Ascending aorta (tissue), 2 donors: ENCODE data around the gene SSH2. TPM values are rescaled to one million over a fixed set of nuclear protein-coding genes. Genes with fewer than 3 reads are reported as not detected.
"Not testable (repeated sequence)": the region's sequence is repeated elsewhere in the genome, so short reads cannot be mapped to it uniquely, and the experiment has no call there.

Source experiments
- DNase-seq, 2 donors: peaks; one replicate each; pipeline ENCODE4 v3.0.0-alpha.2; 2019; ENCODE audit warnings: low spot score in 2 of 2
- H3K27ac ChIP-seq, 2 donors: fragments of 200-600 bp; sonication (generic); one replicate each; pipeline ENCODE4 v1.5.1; 2016 to 2017; ENCODE audit warnings: mild to moderate bottlenecking in 1 of 2
- H3K27me3 ChIP-seq: fragments of 200-600 bp; sonication (generic); one replicate; pipeline ENCODE4 v1.5.1; 2017
- H3K36me3 ChIP-seq, 2 donors: fragments of 200-600 bp; sonication (generic); one replicate each; pipeline ENCODE4 v1.5.1; 2016
- H3K4me1 ChIP-seq, 2 donors: fragments of 200-600 bp; sonication (generic); one replicate each; pipeline ENCODE4 v1.5.1; 2016 to 2017; ENCODE audit warnings: mild to moderate bottlenecking in 1 of 2
- H3K4me3 ChIP-seq, 2 donors: fragments of 200-600 bp; sonication (generic); one replicate each; pipeline ENCODE4 v1.5.1; 2016 to 2017; ENCODE audit warnings: mild to moderate bottlenecking in 1 of 2
- H3K9me3 ChIP-seq, 2 donors: fragments of 200-600 bp; sonication (generic); one replicate each; pipeline ENCODE4 v1.5.1; 2016
- intact Hi-C: fragments of 100-400 bp; cut with DNase I; formaldehyde crosslinking; loops from one replicate; pipeline ENCODE4 v1.15.1; 2023
- total RNA-seq: library from RNA; depleted of rRNA; stranded (reverse); fragments of >200 nt; gene quantifications from one replicate; pipeline ENCODE4 v1.1.0, GENCODE V29; 2016
- TF ChIP-seq, protein P1 (sequence below), 3 experiments: fragments of 200-600 bp in 2 of 3; fragments of 450-650 bp in 1 of 3; sonication (generic) in 2 of 3; IDR thresholded peaks; one replicate each; pipeline ENCODE4 v1.5.1; 2016 to 2019; ENCODE audit warnings: antibody characterized with exemption in 3 of 3, mild to moderate bottlenecking in 1 of 3, moderate library complexity in 1 of 3

Gene SSH2
- total RNA-seq, 1 donor from 2014 or later = 7.9 TPM

- DNase-seq = no peak
- no peaks in the 10 kb centered on the region for H3K9me3 ChIP-seq
- intact Hi-C loops = no loop called here
- no peaks in the 10 kb centered on the region for H3K27me3 ChIP-seq
- no peak overlapping the region for H3K4me3 ChIP-seq
- TF ChIP-seq, protein P1, sequence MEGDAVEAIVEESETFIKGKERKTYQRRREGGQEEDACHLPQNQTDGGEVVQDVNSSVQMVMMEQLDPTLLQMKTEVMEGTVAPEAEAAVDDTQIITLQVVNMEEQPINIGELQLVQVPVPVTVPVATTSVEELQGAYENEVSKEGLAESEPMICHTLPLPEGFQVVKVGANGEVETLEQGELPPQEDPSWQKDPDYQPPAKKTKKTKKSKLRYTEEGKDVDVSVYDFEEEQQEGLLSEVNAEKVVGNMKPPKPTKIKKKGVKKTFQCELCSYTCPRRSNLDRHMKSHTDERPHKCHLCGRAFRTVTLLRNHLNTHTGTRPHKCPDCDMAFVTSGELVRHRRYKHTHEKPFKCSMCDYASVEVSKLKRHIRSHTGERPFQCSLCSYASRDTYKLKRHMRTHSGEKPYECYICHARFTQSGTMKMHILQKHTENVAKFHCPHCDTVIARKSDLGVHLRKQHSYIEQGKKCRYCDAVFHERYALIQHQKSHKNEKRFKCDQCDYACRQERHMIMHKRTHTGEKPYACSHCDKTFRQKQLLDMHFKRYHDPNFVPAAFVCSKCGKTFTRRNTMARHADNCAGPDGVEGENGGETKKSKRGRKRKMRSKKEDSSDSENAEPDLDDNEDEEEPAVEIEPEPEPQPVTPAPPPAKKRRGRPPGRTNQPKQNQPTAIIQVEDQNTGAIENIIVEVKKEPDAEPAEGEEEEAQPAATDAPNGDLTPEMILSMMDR (IDR thresholded peaks at IDR 0.05) = no peak
- no peak overlapping the region for H3K27ac ChIP-seq
- no peaks in the 10 kb centered on the region for H3K36me3 ChIP-seq
- no peaks in the 10 kb centered on the region for H3K4me1 ChIP-seq
These were observed 72.2 kb downstream of the SSH2 start for GRCh38 chr17:29857823-29858222.

- DNase-seq, intact Hi-C loops, H3K4me1 ChIP-seq, H3K9me3 ChIP-seq, H3K27ac ChIP-seq, H3K4me3 ChIP-seq, H3K27me3 ChIP-seq, H3K36me3 ChIP-seq: not testable (repeated sequence)
These were observed 72.9 kb downstream of the SSH2 start for GRCh38 chr17:29857105-29857504.

DNA sequence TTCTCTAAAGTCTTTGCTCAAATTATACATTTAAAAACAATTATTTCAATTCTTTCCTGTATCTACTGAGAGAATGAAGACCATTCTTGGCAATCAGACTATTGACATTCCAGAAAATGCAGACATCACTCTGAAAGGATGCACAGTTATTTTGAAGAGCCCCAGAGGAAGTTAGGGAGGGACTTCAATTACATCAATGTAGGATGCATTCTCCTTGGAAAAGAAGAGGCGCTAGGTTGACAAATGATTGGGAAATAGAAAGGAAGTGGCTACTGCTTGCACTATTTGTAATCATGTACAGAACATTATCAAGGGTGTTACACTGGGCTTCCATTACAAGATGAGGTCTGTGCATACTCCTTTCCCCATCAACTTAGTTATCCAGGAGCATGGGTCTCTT lies 74.3 kb downstream of the SSH2 start:
- H3K9me3 ChIP-seq = no peaks in the 10 kb centered on the region
- H3K27me3 ChIP-seq = no peaks in the 10 kb centered on the region
- intact Hi-C loops = no loop called here
- TF ChIP-seq, protein P1 (IDR thresholded peaks at IDR 0.05) = no peak
- H3K36me3 ChIP-seq = no peaks in the 10 kb centered on the region
- no peak overlapping the region for H3K27ac ChIP-seq
- H3K4me3 ChIP-seq = no peak overlapping the region
- no peaks in the 10 kb centered on the region for H3K4me1 ChIP-seq
- DNase-seq = no peak

GRCh38 chr17:29848737-29849136 lies 81.3 kb downstream of the SSH2 start:
- no peaks in the 10 kb centered on the region for H3K4me1 ChIP-seq
- H3K27me3 ChIP-seq = no peaks in the 10 kb centered on the region
- no peak for DNase-seq
- no peaks in the 10 kb centered on the region for H3K9me3 ChIP-seq
- H3K36me3 ChIP-seq = no peaks in the 10 kb centered on the region
- TF ChIP-seq, protein P1 (IDR thresholded peaks at IDR 0.05) = no peak
- intact Hi-C loops = no loop called here
- no peak overlapping the region for H3K27ac ChIP-seq
- no peak overlapping the region for H3K4me3 ChIP-seq

- no peaks in the 10 kb centered on the region for H3K27me3 ChIP-seq
- no peak for DNase-seq
- TF ChIP-seq, protein P1 (IDR thresholded peaks at IDR 0.05) = no peak
These were observed 82.3 kb downstream of the SSH2 start for GRCh38 chr17:29847527-29848400.

DNA sequence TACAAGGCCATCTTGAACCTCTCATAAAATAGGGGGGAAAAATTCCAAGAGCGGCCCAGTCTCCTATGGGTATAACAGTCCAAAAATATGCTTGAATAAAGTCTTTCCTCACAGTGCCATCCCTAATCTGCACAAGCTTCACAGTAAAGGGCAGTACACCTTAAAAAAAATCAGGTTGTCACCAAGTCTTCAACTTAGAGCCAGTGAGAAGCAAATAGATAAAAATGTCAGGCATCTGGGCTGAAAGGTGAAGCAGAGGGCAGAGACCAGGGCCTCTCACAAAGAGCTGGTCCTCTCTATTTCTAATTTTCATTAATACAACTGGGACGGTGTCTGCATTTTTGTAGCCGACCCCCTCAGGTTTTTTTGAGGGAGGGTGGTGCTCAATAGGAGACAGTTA lies 82.9 kb downstream of the SSH2 start:
- Histone ChIP-seq H3K36me3 (no peaks in the 10 kb centered on the region), H3K27ac (no peak overlapping the region), H3K4me3 (no peak overlapping the region), H3K4me1 (no peaks in the 10 kb centered on the region), H3K27me3 (no peaks in the 10 kb centered on the region), H3K9me3 (no peaks in the 10 kb centered on the region)
- TF ChIP-seq, protein P1 (IDR thresholded peaks at IDR 0.05) = no peak
- no peak for DNase-seq
- intact Hi-C loops = no loop called here

More at GRCh38 chr17:29847527-29848400, 82.3 kb downstream of the SSH2 start:
- Histone ChIP-seq H3K36me3 (no peaks in the 10 kb centered on the region), H3K27ac (no peak overlapping the region), H3K4me3 (no peak overlapping the region), H3K9me3 (no peaks in the 10 kb centered on the region), H3K4me1 (no peaks in the 10 kb centered on the region)
- intact Hi-C loops = no loop called here
